ENCODE data around the gene NEGR1. TPM values are rescaled to one million over a fixed set of nuclear protein-coding genes. Genes with fewer than 3 reads are reported as not detected.

Gene NEGR1
- total and polyA plus RNA-seq, 2 donors (not counting 3 experiments of a cell fraction or from before 2014, with no cell fraction given): 6.8 to 21.8 TPM

DNA sequence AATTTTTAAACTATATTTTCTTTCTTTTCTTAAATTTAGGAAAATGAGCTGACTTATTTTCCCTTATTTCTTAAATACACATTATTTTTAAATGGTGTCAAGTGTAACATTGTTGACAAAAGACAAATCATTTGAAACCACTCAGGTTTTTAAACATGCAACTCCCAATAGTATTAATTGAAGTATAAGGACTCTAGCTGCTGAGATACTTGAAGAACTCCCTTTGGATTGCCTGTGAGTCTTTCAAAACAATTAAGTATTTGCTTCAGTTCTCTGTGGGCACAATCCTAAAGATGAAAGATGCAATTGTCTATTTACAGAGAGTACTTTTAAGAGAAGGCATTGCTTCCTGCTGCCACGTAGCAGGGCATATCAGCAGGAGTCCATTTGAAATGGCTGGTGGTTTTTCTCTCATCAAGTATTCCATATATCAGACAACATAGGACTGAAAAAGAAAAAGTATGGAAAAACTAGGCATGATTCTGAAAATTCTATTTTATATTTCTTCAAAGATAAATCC lies 373.4 kb downstream of the NEGR1 start:
- no peaks in the 10 kb centered on the region for H3K9me1 ChIP-seq (replicated peaks; ENCODE audit: control insufficient read depth, extremely low read depth, insufficient read depth, low read length)
- dilution Hi-C loops (cut with MboI; ENCODE audit: extremely low pct_ligation_motif_present, low sequenced_read_pairs): no loop called here
- TF ChIP-seq EZH2 (IDR thresholded peaks at IDR 0.05; ENCODE audit: borderline replicate concordance, low read depth, low read length, severe bottlenecking): no peak
- TF ChIP-seq, protein P1, sequence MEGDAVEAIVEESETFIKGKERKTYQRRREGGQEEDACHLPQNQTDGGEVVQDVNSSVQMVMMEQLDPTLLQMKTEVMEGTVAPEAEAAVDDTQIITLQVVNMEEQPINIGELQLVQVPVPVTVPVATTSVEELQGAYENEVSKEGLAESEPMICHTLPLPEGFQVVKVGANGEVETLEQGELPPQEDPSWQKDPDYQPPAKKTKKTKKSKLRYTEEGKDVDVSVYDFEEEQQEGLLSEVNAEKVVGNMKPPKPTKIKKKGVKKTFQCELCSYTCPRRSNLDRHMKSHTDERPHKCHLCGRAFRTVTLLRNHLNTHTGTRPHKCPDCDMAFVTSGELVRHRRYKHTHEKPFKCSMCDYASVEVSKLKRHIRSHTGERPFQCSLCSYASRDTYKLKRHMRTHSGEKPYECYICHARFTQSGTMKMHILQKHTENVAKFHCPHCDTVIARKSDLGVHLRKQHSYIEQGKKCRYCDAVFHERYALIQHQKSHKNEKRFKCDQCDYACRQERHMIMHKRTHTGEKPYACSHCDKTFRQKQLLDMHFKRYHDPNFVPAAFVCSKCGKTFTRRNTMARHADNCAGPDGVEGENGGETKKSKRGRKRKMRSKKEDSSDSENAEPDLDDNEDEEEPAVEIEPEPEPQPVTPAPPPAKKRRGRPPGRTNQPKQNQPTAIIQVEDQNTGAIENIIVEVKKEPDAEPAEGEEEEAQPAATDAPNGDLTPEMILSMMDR (IDR thresholded peaks at IDR 0.05; ENCODE audit: extremely low read depth in 1 of 2, insufficient read depth in 1 of 2, low read depth in 1 of 2, low read length in 2 of 2): no peak
- H3K4me2 ChIP-seq (ENCODE audit: insufficient read depth, low read length): no peak overlapping the region
- H3K27me3 ChIP-seq (ENCODE audit: control insufficient read depth in 2 of 2, insufficient read depth in 2 of 2, low read length in 2 of 2): no peaks in the 10 kb centered on the region
- intact Hi-C loops (cut with micrococcal nuclease): no loop called here
- H3K9ac ChIP-seq (replicated peaks; ENCODE audit: extremely low read depth, insufficient read depth, low read length): no peak overlapping the region
- H3K4me3 ChIP-seq (replicated peaks in 1 of 3; ENCODE audit: insufficient read depth in 1 of 3, low read depth in 1 of 3, low read length in 3 of 3): no peak overlapping the region
- ChIA-PET CTCF (interaction anchor here (1.5 kb wide), 2 partner anchors 24 kb away, joined by 3 to 4 read pairs; no protein-coding TSS in a partner anchor), POLR2A (no interaction called here)
- no peak for DNase-seq (ENCODE audit: low read depth, low spot score)
- H3K4me1 ChIP-seq (ENCODE audit: control insufficient read depth, extremely low read depth, insufficient read depth, low read length): no peaks in the 10 kb centered on the region
- no peaks in the 10 kb centered on the region for H3K36me3 ChIP-seq (ENCODE audit: control insufficient read depth in 2 of 2, extremely low read depth in 1 of 2, insufficient read depth in 2 of 2, low read length in 2 of 2)
- H3K79me2 ChIP-seq (ENCODE audit: control insufficient read depth, insufficient read depth, low read length): no peaks in the 10 kb centered on the region
- BruUV-seq (replicated peaks): no TSS peak
- no peak overlapping the region for H3K27ac ChIP-seq (ENCODE audit: insufficient read depth, low read depth, low read length)
- no peak overlapping the region for H2AFZ ChIP-seq (ENCODE audit: low read depth, low read length)
- H4K20me1 ChIP-seq (replicated peaks; ENCODE audit: control insufficient read depth, extremely low read depth, insufficient read depth, low read length): no peaks in the 10 kb centered on the region
- H3K9me3 ChIP-seq (replicated peaks; ENCODE audit: control insufficient read depth, insufficient read depth, low read length): no peaks in the 10 kb centered on the region
- FAIRE-seq: no peak

DNA sequence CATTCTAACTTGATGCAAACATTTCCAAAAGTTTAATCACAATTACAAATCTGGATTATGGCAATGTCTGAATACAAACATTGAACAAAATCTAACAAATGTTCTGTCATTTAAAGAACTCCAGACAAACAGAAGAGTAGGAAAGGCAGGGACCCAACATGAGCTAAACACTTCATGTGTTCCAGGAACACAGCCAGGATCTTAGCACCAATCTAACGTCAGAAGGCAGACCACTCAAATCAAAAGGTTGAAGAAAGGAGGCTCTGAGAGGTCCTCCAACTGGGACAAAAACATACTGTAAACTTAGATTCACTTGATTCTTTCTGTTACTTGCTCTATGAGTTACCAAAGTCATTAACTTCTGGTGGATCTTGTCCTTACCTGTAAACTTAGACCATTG lies 374.0 kb downstream of the NEGR1 start:
- Histone ChIP-seq H3K4me3 (replicated peaks in 1 of 3; ENCODE audit: insufficient read depth in 1 of 3, low read depth in 1 of 3, low read length in 3 of 3) (no peak overlapping the region), H3K4me1 (ENCODE audit: control insufficient read depth, extremely low read depth, insufficient read depth, low read length) (no peaks in the 10 kb centered on the region), H4K20me1 (replicated peaks; ENCODE audit: control insufficient read depth, extremely low read depth, insufficient read depth, low read length) (no peaks in the 10 kb centered on the region), H3K4me2 (ENCODE audit: insufficient read depth, low read length) (no peak overlapping the region), H3K79me2 (ENCODE audit: control insufficient read depth, insufficient read depth, low read length) (no peaks in the 10 kb centered on the region), H3K27ac (ENCODE audit: insufficient read depth, low read depth, low read length) (no peak overlapping the region), H3K9me3 (replicated peaks; ENCODE audit: control insufficient read depth, insufficient read depth, low read length) (no peaks in the 10 kb centered on the region), H3K9me1 (replicated peaks; ENCODE audit: control insufficient read depth, extremely low read depth, insufficient read depth, low read length) (no peaks in the 10 kb centered on the region), H3K27me3 (ENCODE audit: control insufficient read depth in 2 of 2, insufficient read depth in 2 of 2, low read length in 2 of 2) (no peaks in the 10 kb centered on the region), H3K36me3 (ENCODE audit: control insufficient read depth in 2 of 2, extremely low read depth in 1 of 2, insufficient read depth in 2 of 2, low read length in 2 of 2) (no peaks in the 10 kb centered on the region), H3K9ac (replicated peaks; ENCODE audit: extremely low read depth, insufficient read depth, low read length) (no peak overlapping the region), H2AFZ (ENCODE audit: low read depth, low read length) (no peak overlapping the region)
- CTCF ChIA-PET: interaction anchor here (1.5 kb wide), 1 partner anchor 24 kb away, joined by 3 read pairs; no protein-coding TSS in a partner anchor
- intact Hi-C loops (cut with micrococcal nuclease) (no loop called here), dilution Hi-C loops (cut with MboI; ENCODE audit: extremely low pct_ligation_motif_present, low sequenced_read_pairs) (no loop called here)
- no peak for FAIRE-seq
- TF ChIP-seq MYC (IDR thresholded peaks at IDR 0.05; ENCODE audit: low read depth, low read length): no peak
- TF ChIP-seq, protein P2, sequence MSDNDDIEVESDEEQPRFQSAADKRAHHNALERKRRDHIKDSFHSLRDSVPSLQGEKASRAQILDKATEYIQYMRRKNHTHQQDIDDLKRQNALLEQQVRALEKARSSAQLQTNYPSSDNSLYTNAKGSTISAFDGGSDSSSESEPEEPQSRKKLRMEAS (IDR thresholded peaks at IDR 0.05; ENCODE audit: insufficient read depth, insufficient read length): no peak
- TF ChIP-seq, protein P1 (IDR thresholded peaks at IDR 0.05; ENCODE audit: extremely low read depth in 1 of 2, insufficient read depth in 1 of 2, low read depth in 1 of 2, low read length in 2 of 2): no peak
- no peak for TF ChIP-seq FOS (IDR thresholded peaks at IDR 0.05; ENCODE audit: borderline replicate concordance, insufficient read depth, low read length)
- TF ChIP-seq JUN (IDR thresholded peaks at IDR 0.05; ENCODE audit: borderline replicate concordance, insufficient read depth, insufficient read length, low read depth): no peak
- DNase-seq (ENCODE audit: low read depth, low spot score): no peak
- POLR2A ChIA-PET: no interaction called here
- no TSS peak for BruUV-seq (replicated peaks)
